DOHH2 (cell line): ENCODE data around the gene COA7.

Experiments used
- H3F3A ChIP-seq: fragments of 200-600 bp; sonication (generic), shearing (Covaris generic); 2 replicates; pipeline ENCODE4 v1.6.0; 2016; ENCODE audit warnings: antibody characterized with exemption, mild to moderate bottlenecking; ENCODE audit not compliant: control insufficient read depth, insufficient read depth
- H3K27ac ChIP-seq: fragments of 200-600 bp; sonication (generic); 2 replicates; pipeline ENCODE4 v1.5.1; 2014; ENCODE audit warnings: low read depth, mild to moderate bottlenecking, low read length, moderate library complexity
- H3K27me3 ChIP-seq: fragments of 200-600 bp; sonication (generic); 2 replicates; pipeline ENCODE4 v1.6.1; 2014; ENCODE audit warnings: mild to moderate bottlenecking, low read length, mixed read lengths; ENCODE audit not compliant: control insufficient read depth
- H3K36me3 ChIP-seq: fragments of 200-600 bp; sonication (generic); 2 replicates; pipeline ENCODE4 v1.6.1; 2014; ENCODE audit warnings: mild to moderate bottlenecking, low read length, moderate library complexity, mixed read lengths; ENCODE audit not compliant: control insufficient read depth
- H3K4me1 ChIP-seq: fragments of 200-600 bp; sonication (generic); 2 replicates; pipeline ENCODE4 v1.6.1; 2014; ENCODE audit warnings: mild to moderate bottlenecking, low read length, mixed read lengths; ENCODE audit not compliant: control insufficient read depth
- H3K4me2 ChIP-seq: fragments of 200-600 bp; sonication (generic); 2 replicates; pipeline ENCODE4 v1.6.0; 2014; ENCODE audit warnings: mild to moderate bottlenecking, low read length, moderate library complexity
- H3K4me3 ChIP-seq: fragments of 200-600 bp; sonication (generic); 2 replicates; pipeline ENCODE4 v1.5.1; 2014; ENCODE audit warnings: mild to moderate bottlenecking, low read length, mixed read lengths
- H3K79me2 ChIP-seq: fragments of 200-600 bp; sonication (generic); 2 replicates; pipeline ENCODE4 v1.6.1; 2014; ENCODE audit warnings: mild to moderate bottlenecking, low read length, mixed read lengths; ENCODE audit not compliant: control insufficient read depth
- H3K9me2 ChIP-seq: fragments of 200-600 bp; sonication (generic); replicated peaks from 2 replicates; pipeline ENCODE4 v1.6.1; 2014; ENCODE audit warnings: mild to moderate bottlenecking, low read length, mixed read lengths; ENCODE audit not compliant: control insufficient read depth
- H3K9me3 ChIP-seq: fragments of 200-600 bp; sonication (generic); 2 replicates; pipeline ENCODE4 v1.6.1; 2014; ENCODE audit warnings: antibody characterized with exemption, low read length, mixed read lengths; ENCODE audit not compliant: control insufficient read depth, insufficient read depth
- H4K20me1 ChIP-seq: fragments of 200-600 bp; sonication (generic); 2 replicates; pipeline ENCODE4 v1.6.0; 2014; ENCODE audit warnings: low read depth, mild to moderate bottlenecking, antibody characterized with exemption, low read length, moderate library complexity; ENCODE audit not compliant: control insufficient read depth, insufficient read depth
- CTCF ChIP-seq: fragments of 200-600 bp; sonication (generic); IDR thresholded peaks from one replicate; pipeline ENCODE4 v1.5.1; 2014; ENCODE audit warnings: antibody characterized with exemption, mild to moderate bottlenecking, low read depth, low read length; ENCODE audit not compliant: poor library complexity, severe bottlenecking
- EZH2phosphoT487 ChIP-seq: fragments of 200-600 bp; sonication (generic); IDR thresholded peaks from 2 replicates; pipeline ENCODE4 v1.6.1; 2017; ENCODE audit warnings: borderline replicate concordance, mild to moderate bottlenecking, antibody characterized with exemption, low read length, moderate library complexity, mixed read lengths

The COA7 gene

GRCh38 chr1:52673513-52673912 is 24.6 kb downstream of the COA7 start:
- TF ChIP-seq CTCF (no peak), EZH2phosphoT487 (no peak)
- Histone ChIP-seq H4K20me1 (no peaks in the 10 kb centered on the region), H3K4me2 (no peak overlapping the region), H3K4me1 (peaks cover 4% of the 10 kb centered on the region; the same call in 1 of the 2 replicates), H3K36me3 (no peaks in the 10 kb centered on the region), H3K79me2 (no peaks in the 10 kb centered on the region), H3F3A (no peaks in the 10 kb centered on the region), H3K9me3 (no peaks in the 10 kb centered on the region), H3K27me3 (no peaks in the 10 kb centered on the region), H3K4me3 (no peak overlapping the region), H3K9me2 (no peaks in the 10 kb centered on the region), H3K27ac (no peak overlapping the region)

- Histone ChIP-seq H3K79me2 (no peaks in the 10 kb centered on the region), H3K4me3 (no peak overlapping the region), H3K36me3 (no peaks in the 10 kb centered on the region), H3K4me1 (peaks cover 4% of the 10 kb centered on the region; the same call in 1 of the 2 replicates), H3K9me2 (no peaks in the 10 kb centered on the region), H3K27ac (no peak overlapping the region), H4K20me1 (no peaks in the 10 kb centered on the region), H3F3A (no peaks in the 10 kb centered on the region), H3K27me3 (no peaks in the 10 kb centered on the region), H3K9me3 (no peaks in the 10 kb centered on the region), H3K4me2 (no peak overlapping the region)
- no peak for TF ChIP-seq CTCF
- no peak for TF ChIP-seq EZH2phosphoT487
These were observed 25.2 kb downstream of the COA7 start for GRCh38 chr1:52672946-52673345.

- Histone ChIP-seq H3F3A (no peaks in the 10 kb centered on the region), H3K36me3 (no peaks in the 10 kb centered on the region), H3K4me1 (peaks cover 4% of the 10 kb centered on the region; the same call in 1 of the 2 replicates), H3K27me3 (no peaks in the 10 kb centered on the region), H3K4me2 (no peak overlapping the region), H3K4me3 (no peak overlapping the region), H4K20me1 (no peaks in the 10 kb centered on the region), H3K9me3 (no peaks in the 10 kb centered on the region), H3K27ac (no peak overlapping the region), H3K9me2 (no peaks in the 10 kb centered on the region), H3K79me2 (no peaks in the 10 kb centered on the region)
- TF ChIP-seq CTCF (no peak), EZH2phosphoT487 (no peak)
These were observed 27.5 kb downstream of the COA7 start for GRCh38 chr1:52670604-52671003.
